ENCODE measurements around the gene NECAB3. TPM values are rescaled to one million over a fixed set of nuclear protein-coding genes. Genes with fewer than 3 reads are reported as not detected.

Gene NECAB3
- total RNA-seq, 4 donors from 2014 or later, result 26.1 to 180 (median 94.5) TPM

- no peaks in the 10 kb centered on the region for H3K9me3 ChIP-seq
- WGBS, 2 donors (ENCODE audit: low coverage in 1 of 2), result 91 to 95% methylated on average over 3 to 4 of the region's 4 CpGs
- H3K4me3 ChIP-seq, result no peak overlapping the region
- intact Hi-C loops (cut with DNase I; ENCODE audit: low total_unique reads) (loop anchor here (10.0 kb wide), 1 partner anchor 847 kb away; no protein-coding TSS in a partner anchor), in situ Hi-C loops (cut with MboI; ENCODE audit: low pct_ligation_motif_present in 1 of 4, low pct_unique_long_range_greater_than_20kb in 1 of 4, low sequenced_read_pairs in 3 of 4) (no loop called here)
- no peak overlapping the region for H3K27ac ChIP-seq
- no peak for DNase-seq
- no peaks in the 10 kb centered on the region for H3K4me1 ChIP-seq
- H3K27me3 ChIP-seq, result no peaks in the 10 kb centered on the region
- TF ChIP-seq CTCF (IDR thresholded peaks at IDR 0.05), result no peak
- TF ChIP-seq EP300 (IDR thresholded peaks at IDR 0.05; ENCODE audit: low read depth), result no peak
- no peak for TF ChIP-seq POLR2AphosphoS5 (IDR thresholded peaks at IDR 0.05)
- no peak for TF ChIP-seq POLR2A (IDR thresholded peaks at IDR 0.05)
- peaks cover 0 to 58% (median 28%) of the 10 kb centered on the region in 4 donors for H3K36me3 ChIP-seq
Measured at GRCh38 chr20:33627577-33628216, 46.5 kb downstream of the NECAB3 start.

GRCh38 chr20:33626190-33626589 lies 48.0 kb downstream of the NECAB3 start:
- in situ Hi-C loops (cut with MboI; ENCODE audit: low pct_ligation_motif_present in 1 of 4, low pct_unique_long_range_greater_than_20kb in 1 of 4, low sequenced_read_pairs in 3 of 4), result no loop called here
- 96 to 98% methylated on average over 4 of the region's 4 CpGs for WGBS, 2 donors (ENCODE audit: low coverage in 1 of 2)
- Histone ChIP-seq H3K4me3 (no peak overlapping the region), H3K27ac (no peak overlapping the region), H3K9me3 (no peaks in the 10 kb centered on the region), H3K27me3 (no peaks in the 10 kb centered on the region), H3K4me1 (peaks cover 0 to 7% (median 0%) of the 10 kb centered on the region in 4 donors), H3K36me3 (peaks cover 0 to 56% (median 26%) of the 10 kb centered on the region in 4 donors)
- TF ChIP-seq CTCF (IDR thresholded peaks at IDR 0.05) (no peak), POLR2AphosphoS5 (IDR thresholded peaks at IDR 0.05) (no peak), EP300 (IDR thresholded peaks at IDR 0.05; ENCODE audit: low read depth) (no peak), POLR2A (IDR thresholded peaks at IDR 0.05) (no peak)
- intact Hi-C loops (cut with DNase I; ENCODE audit: low total_unique reads), result loop anchor here (10.0 kb wide), 1 partner anchor 849 kb away; no protein-coding TSS in a partner anchor
- no peak for DNase-seq

GRCh38 chr20:33624399-33624798 lies 49.8 kb downstream of the NECAB3 start:
- Histone ChIP-seq H3K9me3 (no peaks in the 10 kb centered on the region), H3K27ac (no peak overlapping the region), H3K36me3 (peaks cover 0 to 47% (median 17%) of the 10 kb centered on the region in 4 donors), H3K27me3 (no peaks in the 10 kb centered on the region), H3K4me3 (no peak overlapping the region), H3K4me1 (peaks cover 0 to 7% (median 0%) of the 10 kb centered on the region in 4 donors)
- in situ Hi-C loops (cut with MboI; ENCODE audit: low pct_ligation_motif_present in 1 of 4, low pct_unique_long_range_greater_than_20kb in 1 of 4, low sequenced_read_pairs in 3 of 4) (no loop called here), intact Hi-C loops (cut with DNase I; ENCODE audit: low total_unique reads) (loop anchor here (1.0 to 10.0 kb wide), 2 partner anchors 21 to 850 kb away; no protein-coding TSS in a partner anchor)
- DNase-seq, result no peak
- 69 to 87% methylated on average over 2 to 3 of the region's 3 CpGs for WGBS, 2 donors (ENCODE audit: low coverage in 1 of 2)
- no peak for TF ChIP-seq EP300 (IDR thresholded peaks at IDR 0.05; ENCODE audit: low read depth)
- no peak for TF ChIP-seq POLR2A (IDR thresholded peaks at IDR 0.05)
- TF ChIP-seq POLR2AphosphoS5 (IDR thresholded peaks at IDR 0.05), result no peak

- TF ChIP-seq POLR2A (IDR thresholded peaks at IDR 0.05), result no peak
- no peak for DNase-seq
- H3K36me3 ChIP-seq, result peaks cover 0 to 33% (median 14%) of the 10 kb centered on the region in 4 donors
- H3K27me3 ChIP-seq, result no peaks in the 10 kb centered on the region
- H3K27ac ChIP-seq, result no peak overlapping the region
- 87 to 93% methylated on average over 3 to 10 of the region's 10 CpGs for WGBS, 2 donors (ENCODE audit: low coverage in 1 of 2)
- in situ Hi-C loops (cut with MboI; ENCODE audit: low pct_ligation_motif_present in 1 of 4, low pct_unique_long_range_greater_than_20kb in 1 of 4, low sequenced_read_pairs in 3 of 4) (no loop called here), intact Hi-C loops (cut with DNase I; ENCODE audit: low total_unique reads) (loop anchor here (10.0 kb wide), 1 partner anchor 852 kb away; no protein-coding TSS in a partner anchor)
- H3K9me3 ChIP-seq, result no peaks in the 10 kb centered on the region
- no peak overlapping the region for H3K4me3 ChIP-seq
- peaks cover 0 to 7% (median 0%) of the 10 kb centered on the region in 4 donors for H3K4me1 ChIP-seq
Measured at GRCh38 chr20:33622705-33623365, 51.4 kb downstream of the NECAB3 start.

All from transverse colon (tissue), 4 donors.